Epithelial cell of proximal tubule (primary cell): Measurements from ENCODE around the gene SEMA7A. TPM values are rescaled to one million over a fixed set of nuclear protein-coding genes. Genes with fewer than 3 reads are reported as not detected.

Experiments used
- DNase-seq: peaks from one replicate; pipeline ENCODE4 v3.0.0-alpha.2; 2011; ENCODE audit warnings: low read depth
- H3K4me3 ChIP-seq: 2 replicates; pipeline ENCODE4 v1.5.1; 2011; ENCODE audit warnings: low read depth, mild to moderate bottlenecking, low read length
- CTCF ChIP-seq: conservative IDR thresholded peaks from 2 replicates; pipeline ENCODE4 v1.5.1; 2012; ENCODE audit warnings: low read depth, mild to moderate bottlenecking, low read length
- total RNA-seq: library from RNA; depleted of rRNA; stranded (reverse); fragments of >200 nt; gene quantifications from 2 replicates; pipeline ENCODE4 v1.2.3, GENCODE V29; 2015

SEMA7A gene
- total RNA-seq, 1 donor from 2014 or later = 113 TPM

GRCh38 chr15:74417670-74418069, 16.1 kb downstream of the SEMA7A start:
- no peak for TF ChIP-seq CTCF
- H3K4me3 ChIP-seq = no peak overlapping the region
- no peak for DNase-seq

DNA sequence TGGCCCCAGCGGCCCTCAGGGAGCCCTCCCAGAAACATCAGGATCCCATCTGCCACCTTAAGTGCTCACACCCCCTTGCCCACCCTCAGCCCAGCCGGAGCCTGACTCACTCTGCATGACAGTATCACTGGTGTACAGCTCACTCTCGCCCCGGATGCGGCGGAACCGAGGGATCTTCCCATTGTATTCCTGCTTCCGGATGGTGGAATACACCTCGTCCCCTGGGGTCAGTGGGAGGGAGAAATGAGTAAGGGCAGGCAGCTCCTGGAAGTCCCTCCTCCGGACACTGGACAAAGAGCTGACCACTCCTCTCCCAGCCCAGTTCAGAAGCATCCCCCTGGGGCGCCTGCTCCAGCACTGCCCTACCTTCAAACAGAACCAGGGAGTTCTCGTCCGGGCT, 16.5 kb downstream of the SEMA7A start:
- TF ChIP-seq CTCF = no peak
- H3K4me3 ChIP-seq = no peak overlapping the region
- no peak for DNase-seq

DNA sequence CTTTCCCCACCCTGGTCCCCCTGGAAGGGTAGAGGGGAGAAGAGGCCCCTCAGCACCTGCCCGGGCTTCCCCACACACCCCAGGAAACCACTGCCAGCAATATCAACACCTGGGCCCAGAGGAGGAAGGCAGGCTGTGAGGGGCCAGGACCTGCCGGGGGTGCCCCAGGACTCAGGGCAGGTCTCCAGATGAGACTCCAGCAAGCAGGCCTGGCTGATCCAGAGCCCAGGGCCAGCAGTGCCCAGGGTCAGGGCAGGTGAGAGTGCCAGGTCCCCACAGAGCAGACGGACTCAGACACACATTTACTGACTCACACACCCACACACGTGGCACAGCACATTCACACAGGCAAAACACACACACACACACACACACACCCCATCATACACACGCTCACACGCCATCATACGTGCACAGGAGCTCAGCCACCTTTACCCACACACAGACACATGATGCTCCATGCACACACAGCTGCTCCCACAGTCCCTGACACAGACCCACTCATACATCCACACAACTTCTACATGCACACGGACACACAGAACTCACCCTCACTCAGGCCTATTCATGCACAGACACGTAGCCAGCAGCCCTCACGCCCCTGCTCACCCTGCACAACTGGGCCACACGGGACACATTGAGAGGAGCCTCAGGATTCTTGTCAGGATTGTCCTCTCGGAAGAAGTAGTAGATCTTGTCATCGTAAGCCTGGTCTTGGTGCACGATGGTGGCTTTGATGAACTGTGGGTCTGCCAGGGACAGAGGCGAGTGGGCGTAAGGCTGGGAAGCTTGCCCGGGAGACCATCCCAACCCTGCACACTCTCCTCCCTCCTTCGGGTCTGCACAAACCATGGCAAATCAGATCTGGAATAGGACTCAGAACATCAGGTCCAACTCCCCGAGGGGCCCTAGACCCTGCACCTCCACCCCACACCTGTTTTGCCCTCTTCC, 17.5 kb downstream of the SEMA7A start:
- TF ChIP-seq CTCF = no peak
- no peak for DNase-seq
- H3K4me3 ChIP-seq = no peak overlapping the region

DNA sequence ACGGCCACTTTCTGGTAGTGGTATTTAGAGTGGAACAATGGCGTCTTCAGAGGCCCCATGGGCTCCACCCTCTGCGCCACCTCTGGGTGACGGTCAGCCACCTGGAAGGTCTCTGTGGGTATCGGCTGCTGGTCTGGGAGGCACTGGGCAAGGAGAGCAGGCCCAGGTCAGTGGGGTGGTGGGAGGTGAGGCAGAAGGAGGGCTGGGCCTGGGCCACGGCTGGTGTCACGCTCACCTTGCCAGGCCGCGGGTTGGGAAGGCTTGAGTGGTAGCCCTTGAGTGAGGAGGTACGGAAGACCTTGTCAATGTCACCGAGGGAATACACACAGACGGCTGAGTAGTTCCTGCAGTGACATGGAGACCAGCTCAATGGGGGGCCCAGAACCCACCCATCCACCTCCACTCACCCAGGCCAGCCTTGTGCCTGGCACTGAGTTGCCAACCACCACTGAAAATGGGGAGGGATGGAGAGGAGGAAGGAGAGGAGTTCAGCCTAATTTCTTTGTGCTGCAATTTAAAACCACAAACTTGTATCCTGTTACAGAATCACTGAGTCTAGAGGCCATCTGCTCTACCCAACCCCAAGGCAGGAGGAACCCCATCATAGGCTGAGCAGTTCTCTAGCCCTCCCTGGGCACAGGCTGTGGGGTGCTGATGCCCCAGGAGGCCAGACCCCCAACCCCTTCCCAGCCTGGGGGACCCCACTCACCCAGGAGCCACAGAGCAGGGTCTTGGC, 19.0 kb downstream of the SEMA7A start:
- no peak overlapping the region for H3K4me3 ChIP-seq

GRCh38 chr15:74414081-74414580, 19.6 kb downstream of the SEMA7A start:
- no peak overlapping the region for H3K4me3 ChIP-seq
- no peak for DNase-seq
- no peak for TF ChIP-seq CTCF

More for the DNA sequence above, 19.0 kb downstream of the SEMA7A start:
- no peak for TF ChIP-seq CTCF
- no peak for DNase-seq

GRCh38 chr15:74413350-74414080, 20.2 kb downstream of the SEMA7A start:
- H3K4me3 ChIP-seq = no peak overlapping the region
- no peak for TF ChIP-seq CTCF
- no peak for DNase-seq
